ENCODE results near the gene PLD5.
"Not testable (repeated sequence)": the region's sequence is repeated elsewhere in the genome, so short reads cannot be mapped to it uniquely, and the experiment has no call there.

Gene PLD5

GRCh38 chr1:242416657-242417056 is 107.8 kb downstream of the PLD5 start:
- DNase-seq, result no peak

GRCh38 chr1:242412921-242413320 is 111.6 kb downstream of the PLD5 start:
- DNase-seq, result no peak

- DNase-seq, result no peak
Observed at GRCh38 chr1:242411901-242412300, 112.6 kb downstream of the PLD5 start.

DNA sequence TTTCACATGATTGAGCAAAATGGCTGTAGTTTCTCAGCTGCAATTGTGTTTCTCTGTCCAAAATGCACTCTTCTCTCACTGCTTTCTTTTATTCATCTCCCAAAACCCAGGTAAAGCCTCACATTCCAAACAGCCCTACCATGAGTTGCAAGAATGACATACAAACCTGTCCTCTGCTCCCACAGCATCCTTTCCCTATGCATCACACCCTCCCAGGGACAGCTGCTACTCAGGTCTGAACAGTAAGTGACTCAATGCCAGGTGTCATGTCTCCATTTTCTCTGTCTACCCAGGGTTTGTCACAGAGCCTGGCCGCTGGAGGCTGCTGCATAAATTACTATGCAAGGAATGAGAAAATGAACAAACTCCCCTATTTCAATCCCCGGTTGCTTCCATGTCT is 118.5 kb downstream of the PLD5 start:
- no peak for DNase-seq

DNA sequence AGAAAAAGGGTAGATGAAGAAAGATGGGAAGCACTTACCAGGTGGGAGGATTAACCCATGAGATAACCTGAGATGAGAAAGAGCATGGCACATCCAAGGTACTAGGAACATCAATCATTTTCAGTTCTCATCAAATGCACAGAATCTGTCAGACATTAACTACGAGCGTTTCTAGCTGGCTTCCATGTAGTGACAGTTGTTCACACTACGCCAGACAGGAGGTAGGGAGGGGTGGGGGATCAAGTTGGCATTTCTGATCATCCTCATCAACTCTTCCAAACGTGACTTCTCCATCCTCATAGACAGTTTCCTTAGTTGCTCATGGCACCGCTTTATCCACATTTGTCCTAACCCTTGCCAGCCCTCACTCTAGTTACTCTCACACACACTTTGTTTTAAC is 120.2 kb downstream of the PLD5 start:
- no peak for DNase-seq

GRCh38 chr1:242402956-242403355 is 121.5 kb downstream of the PLD5 start:
- DNase-seq, result no peak

DNA sequence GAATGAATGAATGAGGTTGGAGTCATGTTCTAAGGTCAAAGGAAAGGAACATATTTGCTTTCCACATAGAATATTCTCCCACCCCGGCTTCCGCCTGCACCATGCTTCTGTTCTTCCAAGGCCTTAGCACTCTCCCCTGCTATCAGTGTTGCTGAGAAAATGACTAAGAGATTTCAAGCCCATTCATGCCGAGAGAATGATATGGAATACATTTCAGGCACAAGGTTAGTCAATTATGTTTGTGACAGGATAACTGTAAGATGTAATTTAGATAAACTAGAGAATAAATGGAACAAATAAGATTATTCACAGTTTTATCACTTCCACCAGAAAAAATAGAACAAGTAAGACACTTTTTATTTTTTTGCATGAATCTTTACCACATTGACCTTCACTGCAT is 122.6 kb downstream of the PLD5 start:
- no peak for DNase-seq

DNA sequence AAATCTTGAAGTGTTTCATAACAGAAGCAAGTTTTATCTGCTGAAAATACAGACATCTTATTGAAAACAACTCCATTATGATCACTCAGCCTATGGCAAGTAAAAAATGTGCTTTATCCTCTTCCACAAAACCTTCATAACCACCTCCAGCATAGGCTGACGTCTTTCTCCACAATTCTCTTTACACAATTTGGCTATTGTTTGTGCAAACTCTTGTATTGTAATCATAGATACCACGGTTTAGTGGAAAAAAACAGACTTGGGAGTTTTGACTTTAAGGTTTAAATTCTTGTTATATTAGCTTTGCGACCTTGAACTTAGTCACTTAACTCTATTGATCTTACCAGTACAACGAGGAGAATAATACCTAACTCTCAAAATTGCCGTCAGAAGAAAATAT is 126.1 kb downstream of the PLD5 start:
- no peak for DNase-seq

DNA sequence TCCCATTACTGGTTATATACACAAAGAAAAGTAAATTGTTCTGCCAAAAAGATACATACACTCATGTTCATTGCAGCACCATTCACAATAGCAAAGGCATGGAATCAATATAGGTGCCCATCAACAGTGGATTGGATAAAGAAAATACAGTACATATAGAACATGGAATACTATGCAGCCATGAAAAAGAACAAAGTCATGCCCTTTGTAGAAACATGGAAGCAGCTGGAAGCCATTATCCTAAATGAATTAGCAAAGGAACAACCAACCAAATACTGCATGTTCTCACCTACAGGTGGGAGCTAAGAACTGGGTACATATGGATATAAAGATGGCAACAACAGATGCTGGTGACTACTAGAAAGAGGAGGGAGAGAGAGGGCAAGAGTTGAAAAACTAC is 132.6 kb downstream of the PLD5 start:
- DNase-seq, result no peak

- not testable (repeated sequence) for DNase-seq
Observed at GRCh38 chr1:242376121-242376520, 148.4 kb downstream of the PLD5 start.

GRCh38 chr1:242350446-242350845 is 174.1 kb downstream of the PLD5 start:
- not testable (repeated sequence) for DNase-seq

DNA sequence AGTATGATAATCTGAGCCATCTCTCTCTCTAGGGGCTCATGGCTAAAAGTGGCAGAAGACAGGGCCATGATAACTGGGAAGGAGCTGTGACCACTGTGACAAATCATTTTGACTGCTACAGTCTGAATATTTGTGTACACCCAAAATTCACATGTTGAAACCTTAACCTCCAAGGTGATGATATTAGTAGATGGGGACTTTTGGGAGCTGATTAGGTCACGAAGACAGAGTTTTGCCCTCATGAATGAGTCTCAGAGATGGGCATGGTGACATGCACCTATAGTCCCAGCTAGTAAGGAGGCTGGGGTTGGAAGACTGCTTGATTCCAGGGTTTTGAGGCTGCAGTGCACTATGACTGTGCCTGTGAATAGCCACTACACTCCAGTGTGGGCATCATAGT is 174.9 kb downstream of the PLD5 start:
- DNase-seq, result no peak

DNA sequence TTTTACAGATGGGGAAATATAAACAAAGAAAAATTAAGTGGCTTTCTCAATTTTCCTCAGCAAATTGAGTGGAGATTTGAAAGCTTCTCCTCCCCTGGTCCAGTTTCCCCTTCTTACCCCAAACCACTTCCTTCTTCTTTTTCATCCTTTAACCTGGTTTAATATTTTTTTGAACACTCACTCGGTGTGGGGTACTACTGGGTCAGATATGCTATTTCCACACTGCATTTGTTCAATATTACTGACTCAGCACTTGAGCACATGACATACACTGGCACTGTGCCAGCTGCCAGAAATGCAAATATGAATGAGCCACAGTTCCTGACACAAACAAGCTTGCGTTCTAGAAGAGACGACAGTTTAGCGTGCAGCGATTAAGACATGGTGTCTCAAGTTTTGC is 193.6 kb downstream of the PLD5 start:
- not testable (repeated sequence) for DNase-seq

- not testable (repeated sequence) for DNase-seq
Observed at GRCh38 chr1:242327381-242327780, 197.1 kb downstream of the PLD5 start.

DNA sequence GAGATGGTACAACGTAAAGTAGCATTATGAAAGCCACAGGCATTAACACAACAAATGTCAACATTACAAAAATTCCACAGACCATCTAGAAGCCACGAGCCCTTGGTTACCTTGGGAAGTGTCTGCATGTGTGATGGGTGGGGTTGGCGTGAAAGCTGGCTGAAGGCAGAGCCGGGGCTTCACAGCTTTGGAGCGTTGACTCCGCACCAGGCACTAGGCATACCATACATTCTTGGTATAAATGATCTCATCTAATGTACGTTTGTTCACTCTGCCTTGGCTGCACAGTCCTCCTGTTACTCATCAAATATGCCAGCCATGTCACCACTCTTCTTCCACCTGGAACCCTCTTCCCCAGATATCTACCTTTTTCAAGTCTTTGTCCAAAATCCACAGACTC is 202.5 kb downstream of the PLD5 start:
- DNase-seq, result not testable (repeated sequence)

DNA sequence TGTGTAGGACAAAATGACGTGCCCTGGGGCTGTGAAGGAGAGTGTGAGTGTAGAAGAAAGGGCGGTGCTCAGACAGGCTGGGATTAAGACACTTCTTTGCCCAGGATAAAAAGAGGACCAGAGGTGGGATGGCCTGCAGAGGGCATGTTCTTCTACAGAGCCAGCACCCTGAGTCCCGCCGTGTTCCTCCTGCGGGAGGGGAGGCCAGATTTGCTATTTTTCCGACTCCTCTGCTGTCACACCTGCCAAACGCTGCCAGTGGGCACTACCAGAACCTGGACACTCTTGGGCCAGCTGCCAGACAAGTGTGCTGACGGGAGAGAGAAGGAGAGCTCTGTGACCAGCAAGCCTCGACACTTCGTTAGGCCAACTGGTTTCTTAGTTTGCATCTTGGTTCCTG is 206.4 kb downstream of the PLD5 start:
- no peak for DNase-seq

DNA sequence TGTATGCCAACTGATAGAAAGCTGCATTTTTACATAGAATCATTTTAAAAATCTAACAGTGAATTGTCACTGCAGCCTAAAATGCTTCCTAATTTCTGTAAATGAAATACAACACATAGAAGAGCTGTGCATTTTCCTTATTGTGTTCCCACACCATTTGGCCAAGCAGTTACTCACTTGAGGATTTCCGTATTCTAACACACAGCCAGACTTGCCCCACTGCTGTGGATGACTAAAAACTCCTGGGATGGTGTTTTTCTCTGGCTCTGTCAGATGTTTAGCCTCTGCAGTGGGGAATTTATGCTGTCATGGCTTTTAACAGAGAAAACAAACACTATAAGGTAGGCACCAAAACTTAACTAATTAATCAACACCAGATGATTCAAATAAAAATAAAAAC is 209.6 kb downstream of the PLD5 start:
- not testable (repeated sequence) for DNase-seq

- DNase-seq, result not testable (repeated sequence)
Observed at GRCh38 chr1:242314085-242314649, 210.3 kb downstream of the PLD5 start.

- DNase-seq, result not testable (repeated sequence)
Observed at GRCh38 chr1:242308681-242309080, 215.8 kb downstream of the PLD5 start.

- not testable (repeated sequence) for DNase-seq
Observed at GRCh38 chr1:242293781-242294180, 230.7 kb downstream of the PLD5 start.

- not testable (repeated sequence) for DNase-seq
Observed at GRCh38 chr1:242288067-242288466, 236.4 kb downstream of the PLD5 start.

GRCh38 chr1:242282758-242283485 is 241.6 kb downstream of the PLD5 start:
- DNase-seq, result not testable (repeated sequence)

GRCh38 chr1:242278406-242278805 is 246.1 kb downstream of the PLD5 start:
- not testable (repeated sequence) for DNase-seq

- not testable (repeated sequence) for DNase-seq
Observed at GRCh38 chr1:242276769-242277168, 247.7 kb downstream of the PLD5 start.

- DNase-seq, result not testable (repeated sequence)
Observed at GRCh38 chr1:242267004-242267403, 257.5 kb downstream of the PLD5 start.
